M059J (cell line): ENCODE results near the gene CAMK1D. TPM values are rescaled to one million over a fixed set of nuclear protein-coding genes. Genes with fewer than 3 reads are reported as not detected.

Source experiments
- DNase-seq: peaks from one replicate; pipeline ENCODE4 v3.0.0-alpha.2; 2012; ENCODE audit warnings: low read depth
- total RNA-seq: library from RNA; depleted of rRNA; stranded (reverse); fragments of >200 nt; shearing (Covaris generic); gene quantifications from 2 replicates; pipeline ENCODE4 v1.2.3, GENCODE V29; 2014

The CAMK1D gene
- total RNA-seq, 1 experiment from 2014 or later, result 0.57 TPM

DNA sequence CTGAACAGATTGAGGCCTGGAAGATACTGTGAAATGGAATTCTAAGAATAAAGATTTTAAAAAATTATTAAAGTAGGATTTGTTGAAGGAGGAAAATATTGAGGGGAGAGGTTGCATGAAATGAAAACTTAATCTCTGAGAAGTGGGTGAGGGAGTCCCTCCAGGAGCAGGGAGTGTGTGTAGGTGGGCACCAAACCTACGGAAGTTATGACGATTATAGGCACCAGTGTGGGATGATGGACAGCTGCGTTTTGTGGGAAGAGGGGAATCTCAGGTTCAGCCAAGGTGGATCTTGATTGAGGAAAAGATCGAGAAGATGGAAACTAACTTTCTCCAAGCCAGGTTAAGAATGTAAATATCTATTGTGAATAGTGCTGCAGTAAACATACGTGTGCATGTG is 405.7 kb downstream of the CAMK1D start:
- DNase-seq, result no peak

DNA sequence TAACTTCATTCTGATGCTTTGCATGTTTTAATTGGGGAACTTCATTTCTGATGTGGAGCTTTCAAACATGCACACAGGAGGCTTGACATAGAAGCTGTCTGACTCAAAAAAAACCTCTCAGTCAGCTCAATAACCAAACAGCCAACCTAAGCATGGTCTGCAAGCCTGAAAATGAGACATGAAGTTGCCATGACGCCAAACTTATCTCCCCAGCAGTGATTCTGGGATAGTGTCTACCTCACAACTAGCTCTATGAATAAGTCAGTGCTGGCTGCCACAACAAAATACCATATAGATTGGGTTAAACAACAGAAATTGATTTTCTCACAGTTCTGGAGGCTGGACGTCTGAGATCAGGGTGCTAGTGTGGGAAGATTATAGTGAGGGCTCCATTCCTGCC is 408.0 kb downstream of the CAMK1D start:
- DNase-seq, result no peak

- DNase-seq, result no peak
Measured at GRCh38 chr10:12758271-12758670, 408.9 kb downstream of the CAMK1D start.

- no peak for DNase-seq
Measured at GRCh38 chr10:12766223-12766622, 416.9 kb downstream of the CAMK1D start.

- DNase-seq, result peak; percentile 24
Measured at GRCh38 chr10:12768156-12769100, 419.1 kb downstream of the CAMK1D start.

GRCh38 chr10:12769323-12770044 is 420.1 kb downstream of the CAMK1D start:
- DNase-seq, result no peak

GRCh38 chr10:12771981-12772760 is 422.8 kb downstream of the CAMK1D start:
- DNase-seq, result no peak

DNA sequence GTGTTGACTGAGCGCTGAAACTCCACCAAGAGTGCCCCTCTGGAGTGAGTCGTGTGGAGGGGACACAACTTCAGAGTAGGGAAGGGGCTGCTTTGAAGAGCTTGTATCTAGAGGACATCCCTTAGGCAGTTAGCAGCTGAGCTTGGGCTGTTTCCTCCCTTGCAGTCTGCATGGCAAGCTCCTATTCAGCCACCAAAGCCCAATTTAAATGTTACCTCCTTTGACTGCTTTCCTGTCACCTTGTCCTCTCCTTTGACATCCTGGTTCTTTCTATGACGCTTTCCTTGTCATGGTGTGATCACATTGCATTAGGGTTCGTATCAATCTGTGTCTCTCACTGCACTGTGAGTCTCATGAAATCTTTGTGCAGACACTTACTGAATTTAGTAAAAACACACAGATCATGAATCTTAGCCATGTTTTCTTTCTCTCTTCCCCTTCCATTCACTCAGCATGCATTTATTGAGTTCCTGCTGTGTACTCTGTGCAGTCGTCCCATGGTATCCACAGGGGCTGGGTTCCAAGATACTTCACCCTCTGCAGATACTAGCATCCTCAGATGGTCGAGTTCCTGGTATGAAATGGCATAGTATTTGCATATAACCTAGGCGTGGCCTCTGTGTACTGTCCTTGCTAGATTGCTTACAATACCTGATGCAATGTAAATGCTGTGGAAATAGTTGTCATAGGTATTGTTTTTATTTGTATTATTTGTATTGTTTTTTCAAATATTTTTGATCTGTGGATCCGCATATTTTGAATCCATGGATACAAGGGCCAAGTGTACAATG is 423.6 kb downstream of the CAMK1D start:
- no peak for DNase-seq

GRCh38 chr10:12774204-12774894 is 425.0 kb downstream of the CAMK1D start:
- no peak for DNase-seq

DNA sequence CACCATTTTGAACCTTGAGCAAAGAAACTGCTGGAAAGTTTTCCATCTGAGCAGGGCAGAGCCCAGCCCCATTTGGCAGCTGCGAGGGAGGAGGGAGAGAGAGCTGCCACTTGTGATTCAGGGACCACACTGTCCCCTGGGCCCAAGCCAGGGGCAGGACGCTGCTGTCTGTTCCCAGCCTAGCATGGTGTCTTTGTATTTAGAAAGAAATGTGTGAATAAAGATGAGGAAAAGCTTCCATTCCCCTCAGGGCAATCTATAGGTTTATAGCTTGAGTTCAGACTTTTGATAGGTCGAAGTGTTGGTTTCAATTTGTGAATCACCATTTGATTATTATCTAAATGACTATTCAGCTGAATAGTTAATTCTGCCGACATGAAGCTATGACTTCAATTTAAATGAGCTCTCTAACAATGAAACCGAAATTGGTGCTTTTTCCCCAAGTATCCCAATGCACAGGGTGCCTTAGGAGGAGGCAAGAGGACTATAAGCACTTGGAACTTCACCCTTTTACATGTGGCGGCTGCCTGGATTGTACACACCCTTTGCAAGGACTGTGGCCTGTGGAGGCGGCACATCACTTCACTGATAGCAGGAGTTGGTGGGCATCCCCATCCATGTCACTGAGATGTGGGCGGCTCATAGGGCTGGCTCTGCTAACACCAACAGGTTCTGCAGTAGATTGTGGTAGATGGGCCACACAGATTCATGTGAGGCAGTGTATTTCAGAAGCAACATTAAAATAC is 428.7 kb downstream of the CAMK1D start:
- DNase-seq, result peak; percentile 27

- no peak for DNase-seq
Measured at GRCh38 chr10:12780634-12781601, 431.6 kb downstream of the CAMK1D start.

- DNase-seq, result no peak
Measured at GRCh38 chr10:12781976-12782375, 432.6 kb downstream of the CAMK1D start.

GRCh38 chr10:12782537-12782936 is 433.2 kb downstream of the CAMK1D start:
- DNase-seq, result peak; percentile 28

DNA sequence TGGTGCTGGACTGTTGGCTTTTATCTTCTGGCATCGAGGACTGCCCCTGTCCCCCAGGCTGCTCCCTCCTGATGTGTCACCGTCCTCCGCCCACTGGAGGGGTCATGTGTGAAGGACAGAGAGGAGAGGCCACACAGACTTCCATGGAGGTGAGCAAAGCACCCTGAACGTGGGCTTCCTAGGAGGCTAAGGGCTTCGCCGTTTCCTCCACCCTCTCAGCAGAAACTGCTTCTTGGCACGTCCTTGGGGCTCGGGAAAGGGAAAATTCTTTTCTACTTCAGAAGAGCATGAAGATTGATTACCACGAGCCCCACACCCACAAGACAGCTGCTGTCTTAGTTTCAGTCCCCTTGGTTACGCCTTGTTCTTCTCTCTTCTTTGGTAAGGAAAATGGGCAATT is 433.9 kb downstream of the CAMK1D start:
- DNase-seq, result no peak

DNA sequence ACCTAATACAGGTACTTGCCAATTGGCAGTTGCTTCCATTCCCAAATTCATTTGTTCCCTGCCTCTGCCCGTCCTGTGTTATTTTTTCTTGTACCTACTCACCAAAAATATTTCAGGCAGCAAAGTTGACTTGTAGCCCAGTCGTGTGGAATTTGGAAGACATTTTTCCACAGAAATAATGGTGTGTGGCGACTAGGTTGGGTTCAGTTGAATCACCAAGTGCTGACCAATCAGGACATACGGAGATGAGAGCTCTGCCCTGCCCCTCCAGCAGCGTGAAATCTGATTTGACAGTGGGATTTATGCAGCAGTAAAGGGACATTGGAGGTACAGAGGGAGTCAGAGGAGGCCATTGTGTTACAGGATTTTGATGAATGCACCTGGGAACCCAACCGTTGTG is 435.3 kb downstream of the CAMK1D start:
- no peak for DNase-seq

DNA sequence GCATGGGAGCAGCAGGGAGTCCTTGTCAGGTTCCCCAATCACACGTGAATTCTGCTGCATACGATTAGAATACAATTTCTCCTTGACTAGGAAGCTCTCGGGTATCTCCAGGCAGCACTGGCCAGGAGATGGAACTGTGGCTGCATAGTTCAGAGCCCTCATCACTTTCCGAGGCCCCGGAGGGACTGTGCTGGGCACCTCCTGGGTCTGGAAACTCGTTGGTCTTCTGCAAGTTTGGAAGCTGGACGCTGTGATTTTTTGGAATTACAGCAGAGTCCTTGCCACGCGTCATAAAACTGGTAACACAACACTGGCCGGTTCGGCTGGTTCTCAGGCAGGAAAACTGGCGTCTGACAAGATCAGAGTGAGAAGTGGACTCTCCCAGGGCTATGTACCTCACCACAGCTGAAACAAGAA is 436.1 kb downstream of the CAMK1D start:
- DNase-seq, result no peak

GRCh38 chr10:12787297-12787696 is 437.9 kb downstream of the CAMK1D start:
- no peak for DNase-seq

DNA sequence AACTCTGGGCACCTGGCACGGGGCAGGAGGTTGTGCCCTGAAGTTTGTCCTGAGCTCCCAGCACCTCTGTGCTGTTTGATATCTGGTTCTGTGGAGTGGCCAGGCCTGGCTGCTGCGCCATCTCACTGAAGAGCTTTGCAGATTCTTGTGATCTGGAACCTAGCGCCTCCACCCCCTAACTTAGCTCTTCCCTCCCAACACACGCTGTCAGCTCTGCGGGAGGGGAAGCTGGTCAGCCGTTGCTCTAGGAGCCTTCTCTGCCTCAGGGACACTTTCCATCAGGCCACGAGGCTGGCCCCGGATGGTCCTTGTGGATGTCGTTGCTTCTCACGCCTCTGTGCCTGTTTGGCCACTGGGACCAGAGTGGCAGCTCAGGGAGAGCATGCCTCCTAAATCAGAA is 438.9 kb downstream of the CAMK1D start:
- DNase-seq, result no peak

DNA sequence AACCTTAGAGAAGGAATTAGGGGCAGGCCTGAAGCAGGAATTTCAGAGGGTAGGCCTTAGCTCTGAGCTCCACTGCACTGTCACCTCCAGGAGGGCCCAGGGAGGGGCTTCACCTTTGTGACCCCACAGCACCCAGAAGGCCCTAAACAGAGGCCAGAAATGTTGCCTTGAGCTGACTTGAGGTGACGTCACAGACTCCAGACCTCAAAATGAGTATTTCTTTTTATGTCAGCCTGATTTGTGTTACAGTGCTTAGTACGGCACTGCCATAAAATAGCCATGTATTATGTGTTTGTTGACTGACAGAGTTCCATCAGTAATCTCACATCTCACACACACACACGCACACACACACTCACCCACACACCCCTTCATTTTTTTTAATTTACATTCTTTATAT is 440.9 kb downstream of the CAMK1D start:
- DNase-seq, result no peak
